ENCODE data around the gene STAG1. TPM values are rescaled to one million over a fixed set of nuclear protein-coding genes. Genes with fewer than 3 reads are reported as not detected.
"Not testable (repeated sequence)": the region's sequence is repeated elsewhere in the genome, so short reads cannot be mapped to it uniquely, and the experiment has no call there.

The STAG1 gene
- total RNA-seq, 6 experiments from 2014 or later, result 33.7 to 45.3 (median 43.8) TPM

DNA sequence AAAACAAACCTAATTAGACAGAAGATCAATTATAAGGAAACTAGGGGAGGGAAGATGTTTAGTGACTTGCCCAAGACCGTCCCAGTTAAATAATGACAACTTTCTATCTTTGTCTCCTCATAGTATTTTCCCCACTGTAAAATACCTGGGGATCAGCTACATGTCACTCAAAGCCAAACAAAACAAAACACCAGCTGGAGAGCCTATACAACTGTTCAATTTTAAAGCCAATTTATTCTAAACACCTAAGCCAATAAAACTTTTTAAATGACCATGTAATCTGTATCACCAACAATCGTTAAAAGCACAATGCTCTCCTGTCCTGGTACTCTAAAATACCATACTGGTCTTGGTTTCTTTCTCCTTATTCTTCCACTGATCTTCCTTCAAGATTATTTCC is 168.4 kb downstream of the STAG1 start:
- peaks cover 4% of the 10 kb centered on the region; the same call in 1 of the 2 replicates for H3K36me3 Mint-ChIP-seq (ENCODE audit: low read depth)
- peaks cover 27% of the 10 kb centered on the region for H3K4me1 Mint-ChIP-seq (ENCODE audit: low read depth)
- H3K27ac Mint-ChIP-seq, result no peak overlapping the region
- no peak for DNase-seq
- no peaks in the 10 kb centered on the region for H3K9me3 Mint-ChIP-seq
- H3K4me3 Mint-ChIP-seq, result no peak overlapping the region
- no peaks in the 10 kb centered on the region; the same call in 1 of the 2 replicates for H3K27me3 Mint-ChIP-seq (ENCODE audit: insufficient read depth)
- TF ChIP-seq, protein P1, sequence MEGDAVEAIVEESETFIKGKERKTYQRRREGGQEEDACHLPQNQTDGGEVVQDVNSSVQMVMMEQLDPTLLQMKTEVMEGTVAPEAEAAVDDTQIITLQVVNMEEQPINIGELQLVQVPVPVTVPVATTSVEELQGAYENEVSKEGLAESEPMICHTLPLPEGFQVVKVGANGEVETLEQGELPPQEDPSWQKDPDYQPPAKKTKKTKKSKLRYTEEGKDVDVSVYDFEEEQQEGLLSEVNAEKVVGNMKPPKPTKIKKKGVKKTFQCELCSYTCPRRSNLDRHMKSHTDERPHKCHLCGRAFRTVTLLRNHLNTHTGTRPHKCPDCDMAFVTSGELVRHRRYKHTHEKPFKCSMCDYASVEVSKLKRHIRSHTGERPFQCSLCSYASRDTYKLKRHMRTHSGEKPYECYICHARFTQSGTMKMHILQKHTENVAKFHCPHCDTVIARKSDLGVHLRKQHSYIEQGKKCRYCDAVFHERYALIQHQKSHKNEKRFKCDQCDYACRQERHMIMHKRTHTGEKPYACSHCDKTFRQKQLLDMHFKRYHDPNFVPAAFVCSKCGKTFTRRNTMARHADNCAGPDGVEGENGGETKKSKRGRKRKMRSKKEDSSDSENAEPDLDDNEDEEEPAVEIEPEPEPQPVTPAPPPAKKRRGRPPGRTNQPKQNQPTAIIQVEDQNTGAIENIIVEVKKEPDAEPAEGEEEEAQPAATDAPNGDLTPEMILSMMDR (IDR thresholded peaks at IDR 0.05), result no peak

DNA sequence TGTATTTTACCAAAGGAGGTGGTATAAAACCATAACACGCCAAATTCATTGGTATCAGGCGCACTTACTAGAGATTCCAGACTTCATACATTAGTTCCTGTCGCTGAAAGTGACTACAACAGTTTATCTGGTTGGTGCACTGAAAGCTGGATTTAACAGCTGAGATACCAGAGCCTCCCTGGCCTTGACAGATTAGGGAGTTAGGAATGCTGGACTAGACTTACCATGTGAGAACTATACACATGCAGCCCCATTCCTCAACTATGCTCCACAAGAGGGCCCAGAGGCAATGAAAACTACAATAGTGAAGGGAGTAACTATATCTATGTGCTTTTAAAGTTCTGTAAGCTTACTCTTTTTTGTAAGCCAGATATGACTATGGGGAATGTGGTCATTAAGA is 174.4 kb downstream of the STAG1 start:
- DNase-seq, result no peak
- TF ChIP-seq, protein P1 (IDR thresholded peaks at IDR 0.05), result no peak
- Mint-ChIP-seq H3K4me1 (ENCODE audit: low read depth) (no peaks in the 10 kb centered on the region), H3K27ac (no peak overlapping the region), H3K27me3 (ENCODE audit: insufficient read depth) (no peaks in the 10 kb centered on the region; the same call in 1 of the 2 replicates), H3K9me3 (no peaks in the 10 kb centered on the region), H3K4me3 (no peak overlapping the region), H3K36me3 (ENCODE audit: low read depth) (peaks cover 4% of the 10 kb centered on the region; the same call in 1 of the 2 replicates)

DNA sequence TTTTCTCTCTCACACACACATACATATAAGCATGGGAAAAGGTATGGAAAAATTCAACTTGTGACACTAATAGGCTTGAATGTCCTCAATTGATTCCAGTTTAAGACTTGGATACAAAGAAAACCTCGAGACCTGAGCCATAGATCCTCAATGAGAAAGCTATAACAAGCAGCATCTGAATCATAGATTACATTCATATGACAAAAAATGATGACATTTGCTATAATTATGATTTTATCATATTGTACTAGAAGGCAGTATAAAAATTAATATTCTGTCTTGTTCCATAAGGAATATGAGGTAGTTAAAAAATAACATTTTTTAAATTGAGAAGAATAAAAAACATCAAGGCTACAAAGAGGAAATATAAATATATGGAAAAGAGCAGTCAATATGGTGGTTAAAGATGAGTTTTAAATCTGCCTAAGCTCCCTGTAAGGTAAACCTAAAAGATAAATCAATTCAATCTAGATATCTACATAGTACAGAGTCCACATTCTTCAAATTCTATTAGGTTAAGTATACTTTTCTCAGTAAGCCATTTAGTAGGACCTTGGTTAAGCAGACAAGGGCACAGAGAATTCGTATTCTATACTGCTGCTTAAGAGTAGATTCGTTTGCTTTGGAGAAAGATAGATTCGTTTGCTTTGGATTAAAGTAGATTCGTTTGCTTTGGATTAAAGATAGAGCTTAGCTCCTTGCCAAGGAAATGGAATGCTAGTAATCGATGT is 175.7 kb downstream of the STAG1 start:
- TF ChIP-seq, protein P1 (IDR thresholded peaks at IDR 0.05), result no peak
- H3K4me1 Mint-ChIP-seq (ENCODE audit: low read depth), result no peaks in the 10 kb centered on the region
- H3K4me3 Mint-ChIP-seq, result no peak overlapping the region
- no peaks in the 10 kb centered on the region; the same call in 1 of the 2 replicates for H3K27me3 Mint-ChIP-seq (ENCODE audit: insufficient read depth)
- peaks cover 4% of the 10 kb centered on the region; the same call in 1 of the 2 replicates for H3K36me3 Mint-ChIP-seq (ENCODE audit: low read depth)
- H3K9me3 Mint-ChIP-seq, result no peaks in the 10 kb centered on the region
- no peak for DNase-seq
- H3K27ac Mint-ChIP-seq, result no peak overlapping the region

DNA sequence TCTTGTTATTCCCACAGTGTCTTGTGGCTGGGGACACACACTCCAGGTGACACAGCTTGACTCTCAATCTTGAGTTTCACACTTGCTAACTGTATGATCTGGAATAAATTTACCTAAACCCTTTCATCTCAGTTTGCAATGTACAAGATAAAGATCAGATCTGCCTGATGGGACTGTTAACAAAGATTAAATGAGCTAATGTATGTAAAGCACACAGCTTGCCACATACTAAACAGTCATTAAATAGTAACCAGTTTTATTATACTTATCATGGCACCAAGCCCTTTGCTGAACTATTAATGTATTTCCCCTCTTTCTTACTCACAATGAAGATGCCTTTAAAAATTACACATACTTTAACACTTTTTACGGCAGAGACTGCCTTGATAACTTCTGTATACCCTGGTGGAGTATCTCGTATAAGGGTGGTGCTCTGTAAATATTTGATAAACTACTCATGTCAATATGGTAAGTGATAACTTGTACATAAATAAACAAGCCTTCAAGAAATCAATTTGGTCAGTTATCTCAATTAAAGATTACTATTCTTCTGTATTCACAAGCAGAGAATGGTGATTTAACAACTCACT is 184.5 kb downstream of the STAG1 start:
- peaks cover 7% of the 10 kb centered on the region; the same call in 1 of the 2 replicates for H3K4me1 Mint-ChIP-seq (ENCODE audit: low read depth)
- no peak for DNase-seq
- H3K27me3 Mint-ChIP-seq (ENCODE audit: insufficient read depth), result no peaks in the 10 kb centered on the region; the same call in 1 of the 2 replicates
- TF ChIP-seq, protein P1 (IDR thresholded peaks at IDR 0.05), result no peak
- no peak overlapping the region for H3K4me3 Mint-ChIP-seq
- peaks cover 29% of the 10 kb centered on the region for H3K36me3 Mint-ChIP-seq (ENCODE audit: low read depth)
- H3K27ac Mint-ChIP-seq, result peak overlapping the region; percentile 0; the same call in 1 of the 2 replicates
- H3K9me3 Mint-ChIP-seq, result no peaks in the 10 kb centered on the region

GRCh38 chr3:136564962-136565361 is 187.2 kb downstream of the STAG1 start:
- not testable (repeated sequence) for H3K27me3 Mint-ChIP-seq (ENCODE audit: insufficient read depth); H3K4me3 Mint-ChIP-seq; DNase-seq; H3K9me3 Mint-ChIP-seq; H3K27ac Mint-ChIP-seq
- Mint-ChIP-seq H3K4me1 (ENCODE audit: low read depth) (peaks cover 22% of the 10 kb centered on the region), H3K36me3 (ENCODE audit: low read depth) (peaks cover 19% of the 10 kb centered on the region)

- H3K9me3 Mint-ChIP-seq, result no peaks in the 10 kb centered on the region
- H3K36me3 Mint-ChIP-seq (ENCODE audit: low read depth), result peaks cover 19% of the 10 kb centered on the region
- H3K27ac Mint-ChIP-seq, result no peak overlapping the region
- no peaks in the 10 kb centered on the region for H3K27me3 Mint-ChIP-seq (ENCODE audit: insufficient read depth)
- TF ChIP-seq, protein P1 (IDR thresholded peaks at IDR 0.05), result no peak
- H3K4me3 Mint-ChIP-seq, result no peak overlapping the region
- no peak for DNase-seq
- peaks cover 37% of the 10 kb centered on the region for H3K4me1 Mint-ChIP-seq (ENCODE audit: low read depth)
Observed at GRCh38 chr3:136562026-136562425, 190.2 kb downstream of the STAG1 start.

Measured in HFFc6 (cell line).